Activated CD8-positive, alpha-beta memory T cell treated with anti-CD3 and anti-CD28 coated beads for 4 hours (primary cell): ENCODE data around the gene CCNT2.
"Not testable (repeated sequence)": the region's sequence is repeated elsewhere in the genome, so short reads cannot be mapped to it uniquely, and the experiment has no call there.

ENCODE experiments used
- DNase-seq, 2 donors: peaks; one replicate each; pipeline ENCODE4 v3.0.0-alpha.2; 2020; ENCODE audit warnings: low read depth in 2 of 2

CCNT2 gene

GRCh38 chr2:134918526-134919340, at the start of gene CCNT2:
Gene CCNT2 (plus strand): TSS chr2:134918822. CDS start chr2:134918855, 33 bp downstream.
- peak; percentile 99 to 100 for DNase-seq

GRCh38 chr2:134869946-134870736, 48.5 kb upstream of the CCNT2 start:
- no peak for DNase-seq

GRCh38 chr2:134873152-134873551, 45.5 kb upstream of the CCNT2 start:
- no peak for DNase-seq

- DNase-seq: no peak
These were observed 43.3 kb upstream of the CCNT2 start for GRCh38 chr2:134875309-134875708.

GRCh38 chr2:134882773-134883172, 35.8 kb upstream of the CCNT2 start:
- no peak for DNase-seq

GRCh38 chr2:134883552-134884293, 34.9 kb upstream of the CCNT2 start:
- no peak for DNase-seq

- no peak for DNase-seq
These were observed 34.2 kb upstream of the CCNT2 start for GRCh38 chr2:134884435-134884834.

- no peak for DNase-seq
These were observed 26.2 kb upstream of the CCNT2 start for GRCh38 chr2:134892282-134893035.

GRCh38 chr2:134897932-134898331, 20.7 kb upstream of the CCNT2 start:
- no peak for DNase-seq

- no peak for DNase-seq
These were observed 19.4 kb upstream of the CCNT2 start for GRCh38 chr2:134899204-134899603.

- DNase-seq: no peak
These were observed 18.5 kb upstream of the CCNT2 start for GRCh38 chr2:134900151-134900550.

GRCh38 chr2:134903701-134904100, 14.9 kb upstream of the CCNT2 start:
- not testable (repeated sequence) for DNase-seq

- DNase-seq: no peak
These were observed 13.5 kb upstream of the CCNT2 start for GRCh38 chr2:134905168-134905567.

GRCh38 chr2:134906726-134907125, 11.9 kb upstream of the CCNT2 start:
- DNase-seq: no peak

- DNase-seq: not testable (repeated sequence)
These were observed 11.0 kb upstream of the CCNT2 start for GRCh38 chr2:134907441-134908116.

GRCh38 chr2:134910763-134911399, 7.7 kb upstream of the CCNT2 start:
- DNase-seq: no peak

- no peak for DNase-seq
These were observed 7.2 kb upstream of the CCNT2 start for GRCh38 chr2:134911400-134911785.

- DNase-seq: no peak
These were observed 6.3 kb upstream of the CCNT2 start for GRCh38 chr2:134912361-134912760.

GRCh38 chr2:134917360-134917865, 1.2 kb upstream of the CCNT2 start:
- DNase-seq: no peak

- no peak for DNase-seq
These were observed 615 bp upstream of the CCNT2 start for GRCh38 chr2:134917888-134918525.
